Measurements from ENCODE around the gene AGPAT2. TPM values are rescaled to one million over a fixed set of nuclear protein-coding genes. Genes with fewer than 3 reads are reported as not detected.
A peak's percentile ranks its signal among the peaks of the same experiment; 100 is the strongest.

The AGPAT2 gene
- total and polyA plus RNA-seq, 2 donors from 2014 or later = 73.4 to 83.6 TPM

DNA sequence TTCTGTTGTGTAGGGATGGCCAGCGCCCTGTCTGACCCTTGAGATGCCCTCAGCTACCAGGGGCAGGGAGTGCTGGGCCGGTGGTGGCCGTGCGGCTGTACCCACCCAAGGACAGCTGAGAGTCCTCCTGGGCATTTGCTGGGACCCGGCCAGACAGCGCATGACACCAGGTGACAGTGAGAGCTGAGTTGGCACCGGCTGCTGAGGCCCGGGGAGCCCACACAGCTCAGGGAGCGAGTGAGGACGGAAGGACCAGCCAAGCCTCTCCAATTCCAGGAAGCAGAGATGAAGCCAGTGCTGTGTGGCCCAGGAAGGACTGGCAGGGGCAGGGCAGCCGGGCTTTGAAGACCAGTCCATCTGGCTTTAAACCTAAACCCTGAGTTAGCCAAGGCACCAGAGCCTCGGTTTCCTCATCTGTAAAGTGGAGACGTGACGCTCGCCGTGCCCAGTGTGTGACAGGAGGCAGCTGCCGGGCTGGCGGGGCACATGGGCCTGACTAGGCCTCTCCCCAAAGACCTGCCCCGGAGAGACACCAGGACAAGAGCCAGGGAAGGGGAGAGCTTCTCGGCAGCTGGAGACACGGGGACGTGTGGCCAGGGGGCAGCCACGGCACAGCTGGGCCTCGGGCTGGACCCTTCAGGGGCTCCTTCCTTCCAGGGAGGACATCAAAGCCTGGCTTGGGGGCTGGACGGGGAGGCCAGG, 3.0 kb upstream of the AGPAT2 start:
- no peaks in the 10 kb centered on the region for H3K27me3 ChIP-seq (ENCODE audit: control insufficient read depth, insufficient read depth, low read length)
- no peak overlapping the region for H3K4me3 ChIP-seq (ENCODE audit: low read length in 3 of 3)
- FAIRE-seq = no peak

DNA sequence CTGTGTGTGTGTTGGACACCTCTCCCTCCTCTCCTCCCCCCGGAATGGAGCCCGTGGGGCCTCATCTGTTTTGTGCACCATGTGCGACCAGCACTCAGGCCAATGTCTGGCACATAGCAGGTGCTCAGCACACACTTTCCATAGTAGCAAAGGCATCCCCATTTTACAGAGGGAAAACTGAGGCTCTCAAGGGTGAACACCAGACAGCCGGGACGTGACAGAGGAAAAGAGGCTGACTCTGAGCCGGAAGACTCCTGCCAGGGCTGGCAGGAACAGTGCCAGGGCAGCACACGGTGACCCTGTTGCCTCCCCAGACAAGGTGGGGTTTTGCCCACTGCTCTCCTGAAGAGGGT, 1.8 kb upstream of the AGPAT2 start:
- Histone ChIP-seq H3K9me3 (ENCODE audit: control insufficient read depth in 2 of 3, insufficient read depth in 1 of 3, low read length in 3 of 3) (no peaks in the 10 kb centered on the region), H3K36me3 (ENCODE audit: control insufficient read depth in 2 of 3, insufficient read depth in 3 of 3, low read length in 3 of 3) (no peaks in the 10 kb centered on the region), H3K27ac (ENCODE audit: low read depth in 2 of 2, low read length in 2 of 2) (no peak overlapping the region), H3K4me1 (ENCODE audit: control insufficient read depth in 2 of 3, insufficient read depth in 2 of 3, low read depth in 1 of 3, low read length in 3 of 3) (peaks cover 0 to 43% (median 3%) of the 10 kb centered on the region in 3 donors), H3K9ac (ENCODE audit: low read length in 3 of 3) (no peak overlapping the region), H3K4me3 (ENCODE audit: low read length in 3 of 3) (no peak overlapping the region), H3K27me3 (ENCODE audit: control insufficient read depth, insufficient read depth, low read length) (no peaks in the 10 kb centered on the region)
- FAIRE-seq (no peak), DNase-seq (peak in 2 of 5 donors; percentile 2 to 39)
- TF ChIP-seq, protein P1, sequence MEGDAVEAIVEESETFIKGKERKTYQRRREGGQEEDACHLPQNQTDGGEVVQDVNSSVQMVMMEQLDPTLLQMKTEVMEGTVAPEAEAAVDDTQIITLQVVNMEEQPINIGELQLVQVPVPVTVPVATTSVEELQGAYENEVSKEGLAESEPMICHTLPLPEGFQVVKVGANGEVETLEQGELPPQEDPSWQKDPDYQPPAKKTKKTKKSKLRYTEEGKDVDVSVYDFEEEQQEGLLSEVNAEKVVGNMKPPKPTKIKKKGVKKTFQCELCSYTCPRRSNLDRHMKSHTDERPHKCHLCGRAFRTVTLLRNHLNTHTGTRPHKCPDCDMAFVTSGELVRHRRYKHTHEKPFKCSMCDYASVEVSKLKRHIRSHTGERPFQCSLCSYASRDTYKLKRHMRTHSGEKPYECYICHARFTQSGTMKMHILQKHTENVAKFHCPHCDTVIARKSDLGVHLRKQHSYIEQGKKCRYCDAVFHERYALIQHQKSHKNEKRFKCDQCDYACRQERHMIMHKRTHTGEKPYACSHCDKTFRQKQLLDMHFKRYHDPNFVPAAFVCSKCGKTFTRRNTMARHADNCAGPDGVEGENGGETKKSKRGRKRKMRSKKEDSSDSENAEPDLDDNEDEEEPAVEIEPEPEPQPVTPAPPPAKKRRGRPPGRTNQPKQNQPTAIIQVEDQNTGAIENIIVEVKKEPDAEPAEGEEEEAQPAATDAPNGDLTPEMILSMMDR (IDR thresholded peaks at IDR 0.05; ENCODE audit: borderline replicate concordance, extremely low read depth, insufficient read depth) = no peak
- intact Hi-C loops (cut with DNase I) = no loop called here

More for the DNA sequence above, 3.0 kb upstream of the AGPAT2 start:
- peak in 3 of 5 donors; percentile 1 to 77 (median 46) for DNase-seq
- Histone ChIP-seq H3K4me1 (ENCODE audit: control insufficient read depth in 2 of 3, insufficient read depth in 2 of 3, low read depth in 1 of 3, low read length in 3 of 3) (peaks cover 0 to 44% (median 3%) of the 10 kb centered on the region in 3 donors), H3K9ac (ENCODE audit: low read length in 3 of 3) (peak overlapping the region in 1 of 3 donors; percentile 34), H3K27ac (ENCODE audit: low read depth in 2 of 2, low read length in 2 of 2) (peak overlapping the region; percentile 41 to 76), H3K36me3 (ENCODE audit: control insufficient read depth in 2 of 3, insufficient read depth in 3 of 3, low read length in 3 of 3) (no peaks in the 10 kb centered on the region), H3K9me3 (ENCODE audit: control insufficient read depth in 2 of 3, insufficient read depth in 1 of 3, low read length in 3 of 3) (no peaks in the 10 kb centered on the region)
- intact Hi-C loops (cut with DNase I) = no loop called here
- TF ChIP-seq, protein P1 (IDR thresholded peaks at IDR 0.05; ENCODE audit: borderline replicate concordance, extremely low read depth, insufficient read depth) = no peak

DNA sequence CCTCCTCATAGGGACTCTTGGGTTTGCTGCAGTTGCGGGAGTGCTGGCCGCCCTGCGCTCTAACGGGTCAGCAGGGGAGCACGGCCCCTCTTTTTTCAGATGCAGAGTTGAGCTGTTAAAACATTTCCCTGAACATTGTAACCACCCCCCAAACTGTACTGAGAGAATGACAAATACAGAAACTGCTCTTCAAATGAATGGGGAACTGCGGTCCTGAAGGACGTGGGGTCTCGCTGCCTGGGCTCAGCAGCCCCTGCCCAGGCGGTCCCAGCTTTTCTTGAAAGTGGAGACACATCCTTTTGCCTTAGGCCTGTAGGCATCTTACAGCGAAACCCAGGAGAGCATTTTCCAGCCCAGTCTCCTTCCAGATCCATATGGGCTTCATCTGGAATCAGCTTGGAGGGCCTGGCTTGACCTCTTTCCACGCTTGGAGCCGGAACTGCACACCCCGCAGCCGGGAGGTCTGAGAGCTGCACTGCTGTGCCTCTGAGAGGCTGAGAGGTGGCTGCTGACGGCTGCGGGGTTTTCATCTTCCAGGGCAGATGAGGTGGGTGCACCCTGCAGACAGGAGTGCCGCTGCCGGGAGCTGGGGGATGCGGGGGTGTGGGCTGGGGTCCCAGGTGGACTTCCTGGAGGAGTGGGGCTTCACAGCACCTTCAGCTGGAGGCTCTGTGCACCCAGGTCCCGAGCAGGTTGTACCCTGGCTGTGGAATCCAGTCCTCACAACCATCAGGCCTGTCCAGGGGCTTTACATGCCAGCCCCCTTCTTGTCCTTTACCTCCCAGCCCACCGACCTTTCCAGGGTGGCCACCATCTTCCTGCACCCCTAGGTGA, 1.2 kb upstream of the AGPAT2 start:
- no peaks in the 10 kb centered on the region for H3K36me3 ChIP-seq (ENCODE audit: control insufficient read depth in 2 of 3, insufficient read depth in 3 of 3, low read length in 3 of 3)
- DNase-seq (peak in 2 of 5 donors; percentile 65 to 67), FAIRE-seq (no peak)
- H3K27me3 ChIP-seq (ENCODE audit: control insufficient read depth, insufficient read depth, low read length) = no peaks in the 10 kb centered on the region
- no peak overlapping the region for H3K9ac ChIP-seq (ENCODE audit: low read length in 3 of 3)
- no peaks in the 10 kb centered on the region for H3K9me3 ChIP-seq (ENCODE audit: control insufficient read depth in 2 of 3, insufficient read depth in 1 of 3, low read length in 3 of 3)
- no peak overlapping the region for H3K4me3 ChIP-seq (ENCODE audit: low read length in 3 of 3)
- peak overlapping the region in 1 of 2 donors; percentile 77 for H3K27ac ChIP-seq (ENCODE audit: low read depth in 2 of 2, low read length in 2 of 2)
- TF ChIP-seq, protein P1 (IDR thresholded peaks at IDR 0.05; ENCODE audit: borderline replicate concordance, extremely low read depth, insufficient read depth) = no peak
- H3K4me1 ChIP-seq (ENCODE audit: control insufficient read depth in 2 of 3, insufficient read depth in 2 of 3, low read depth in 1 of 3, low read length in 3 of 3) = peaks cover 0 to 41% (median 0%) of the 10 kb centered on the region in 3 donors
- intact Hi-C loops (cut with DNase I) = no loop called here

Data from kidney (tissue), 14 donors.